OCI-LY1 (cell line): Measurements from ENCODE around the gene ZNF683.

Experiments used
- EZH2 ChIP-seq: fragments of 200-600 bp; sonication (generic), shearing (Covaris generic); IDR thresholded peaks from 2 replicates; pipeline ENCODE4 v1.8.0; 2017; ENCODE audit warnings: borderline replicate concordance, mixed run types, mild to moderate bottlenecking, antibody characterized with exemption, low read length, moderate library complexity, mixed read lengths
- TF ChIP-seq, protein P1 (sequence below): fragments of 200-600 bp; sonication (generic), shearing (Covaris generic); IDR thresholded peaks from 2 replicates; pipeline ENCODE4 v1.5.1; 2017; ENCODE audit warnings: mild to moderate bottlenecking, antibody characterized with exemption, low read length, moderate library complexity, mixed read lengths

DNA sequence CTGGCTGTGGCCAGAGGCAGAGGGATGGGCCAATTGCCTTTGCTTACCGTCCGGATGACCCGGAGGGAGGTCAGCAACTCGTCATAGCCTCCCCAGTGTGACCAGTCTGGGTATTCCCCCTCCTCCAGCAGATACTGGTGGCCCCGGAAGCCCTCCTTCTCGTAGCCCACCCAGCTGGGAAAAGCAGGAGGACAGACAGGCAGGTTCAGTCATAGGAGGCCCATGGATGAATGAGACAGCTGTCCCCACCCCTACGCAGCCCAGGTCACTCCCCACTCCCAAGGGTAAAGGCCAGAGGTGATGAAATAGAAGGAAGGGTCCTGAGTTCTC is 35.4 kb downstream of the ZNF683 start:
- TF ChIP-seq, protein P1, sequence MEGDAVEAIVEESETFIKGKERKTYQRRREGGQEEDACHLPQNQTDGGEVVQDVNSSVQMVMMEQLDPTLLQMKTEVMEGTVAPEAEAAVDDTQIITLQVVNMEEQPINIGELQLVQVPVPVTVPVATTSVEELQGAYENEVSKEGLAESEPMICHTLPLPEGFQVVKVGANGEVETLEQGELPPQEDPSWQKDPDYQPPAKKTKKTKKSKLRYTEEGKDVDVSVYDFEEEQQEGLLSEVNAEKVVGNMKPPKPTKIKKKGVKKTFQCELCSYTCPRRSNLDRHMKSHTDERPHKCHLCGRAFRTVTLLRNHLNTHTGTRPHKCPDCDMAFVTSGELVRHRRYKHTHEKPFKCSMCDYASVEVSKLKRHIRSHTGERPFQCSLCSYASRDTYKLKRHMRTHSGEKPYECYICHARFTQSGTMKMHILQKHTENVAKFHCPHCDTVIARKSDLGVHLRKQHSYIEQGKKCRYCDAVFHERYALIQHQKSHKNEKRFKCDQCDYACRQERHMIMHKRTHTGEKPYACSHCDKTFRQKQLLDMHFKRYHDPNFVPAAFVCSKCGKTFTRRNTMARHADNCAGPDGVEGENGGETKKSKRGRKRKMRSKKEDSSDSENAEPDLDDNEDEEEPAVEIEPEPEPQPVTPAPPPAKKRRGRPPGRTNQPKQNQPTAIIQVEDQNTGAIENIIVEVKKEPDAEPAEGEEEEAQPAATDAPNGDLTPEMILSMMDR: no peak
- no peak for TF ChIP-seq EZH2
